ENCODE data around the gene MAPK7. TPM values are rescaled to one million over a fixed set of nuclear protein-coding genes. Genes with fewer than 3 reads are reported as not detected.

The MAPK7 gene
- total and polyA plus RNA-seq, 2 donors (not counting 3 experiments of a cell fraction or from before 2014, with no cell fraction given): 16.8 to 30.7 TPM

DNA sequence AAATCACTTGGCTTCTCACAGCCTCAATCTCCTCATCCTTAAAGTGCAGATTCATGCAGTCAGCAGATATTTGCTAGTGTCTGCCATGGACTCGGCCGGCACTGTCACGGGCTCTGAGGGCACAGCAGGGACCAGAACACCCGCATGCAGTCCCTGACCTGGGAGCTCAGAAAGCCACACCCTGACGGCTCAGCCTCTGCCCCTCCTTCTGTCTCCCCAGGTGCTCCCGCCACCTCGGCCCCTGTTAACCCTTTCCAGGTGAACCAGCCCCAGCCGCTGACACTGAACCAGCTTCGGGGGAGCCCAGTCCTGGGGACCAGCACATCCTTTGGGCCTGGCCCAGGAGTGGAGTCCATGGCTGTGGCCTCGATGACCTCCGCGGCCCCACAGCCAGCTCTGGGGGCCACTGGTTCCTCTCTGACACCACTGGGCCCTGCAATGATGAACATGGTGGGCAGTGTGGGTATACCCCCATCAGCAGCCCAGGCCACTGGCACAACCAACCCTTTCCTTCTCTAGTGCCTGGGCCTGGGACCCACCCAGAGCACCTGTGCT lies 44.5 kb upstream of the MAPK7 start:
- Histone ChIP-seq H3K36me3 (ENCODE audit: control insufficient read depth in 2 of 2, extremely low read depth in 1 of 2, insufficient read depth in 2 of 2, low read length in 2 of 2) (peaks cover 0 to 10% of the 10 kb centered on the region in 2 experiments), H3K4me2 (ENCODE audit: insufficient read depth, low read length) (no peak overlapping the region), H3K4me1 (ENCODE audit: control insufficient read depth, extremely low read depth, insufficient read depth, low read length) (no peaks in the 10 kb centered on the region), H2AFZ (ENCODE audit: low read depth, low read length) (no peak overlapping the region), H3K9ac (replicated peaks; ENCODE audit: extremely low read depth, insufficient read depth, low read length) (no peak overlapping the region), H3K9me3 (replicated peaks; ENCODE audit: control insufficient read depth, insufficient read depth, low read length) (no peaks in the 10 kb centered on the region), H4K20me1 (replicated peaks; ENCODE audit: control insufficient read depth, extremely low read depth, insufficient read depth, low read length) (no peaks in the 10 kb centered on the region), H3K27ac (ENCODE audit: insufficient read depth, low read depth, low read length) (no peak overlapping the region), H3K4me3 (replicated peaks in 1 of 3; ENCODE audit: insufficient read depth in 1 of 3, low read depth in 1 of 3, low read length in 3 of 3) (no peak overlapping the region), H3K27me3 (ENCODE audit: control insufficient read depth in 2 of 2, insufficient read depth in 2 of 2, low read length in 2 of 2) (no peaks in the 10 kb centered on the region), H3K79me2 (ENCODE audit: control insufficient read depth, insufficient read depth, low read length) (no peaks in the 10 kb centered on the region), H3K9me1 (replicated peaks; ENCODE audit: control insufficient read depth, extremely low read depth, insufficient read depth, low read length) (no peaks in the 10 kb centered on the region)
- FAIRE-seq: no peak
- ChIA-PET CTCF (interaction anchor here (1.0 kb wide), 1 partner anchor 10 kb away, joined by 3 read pairs; no protein-coding TSS in a partner anchor), POLR2A (no interaction called here)
- DNase-seq (ENCODE audit: low read depth, low spot score): no peak
- BruUV-seq (replicated peaks): no TSS peak
- no peak for TF ChIP-seq JUN (IDR thresholded peaks at IDR 0.05; ENCODE audit: borderline replicate concordance, insufficient read depth, insufficient read length, low read depth)
- TF ChIP-seq GATA2 (IDR thresholded peaks at IDR 0.05; ENCODE audit: insufficient read depth, insufficient read length, low read depth, low read length): no peak
- TF ChIP-seq POLR2A (IDR thresholded peaks at IDR 0.05; ENCODE audit: low read depth, low read length): no peak
- TF ChIP-seq MYC (IDR thresholded peaks at IDR 0.05; ENCODE audit: low read depth, low read length): no peak
- TF ChIP-seq POLR2AphosphoS5 (IDR thresholded peaks at IDR 0.05; ENCODE audit: insufficient read depth, low read depth, low read length): no peak
- TF ChIP-seq CTCF (IDR thresholded peaks at IDR 0.05; ENCODE audit: extremely low read depth in 1 of 2, insufficient read depth in 1 of 2, low read depth in 1 of 2, low read length in 2 of 2): no peak
- TF ChIP-seq MAX (IDR thresholded peaks at IDR 0.05; ENCODE audit: insufficient read depth, insufficient read length): no peak
- no peak for TF ChIP-seq FOS (IDR thresholded peaks at IDR 0.05; ENCODE audit: borderline replicate concordance, insufficient read depth, low read length)
- no peak for TF ChIP-seq EZH2 (IDR thresholded peaks at IDR 0.05; ENCODE audit: borderline replicate concordance, low read depth, low read length, severe bottlenecking)
- intact Hi-C loops (cut with micrococcal nuclease): no loop called here
- dilution Hi-C loops (cut with MboI; ENCODE audit: extremely low pct_ligation_motif_present, low sequenced_read_pairs): no loop called here

All from endothelial cell of umbilical vein (primary cell).